GM12878 (cell line): Measurements from ENCODE around the gene ADCYAP1. TPM values are rescaled to one million over a fixed set of nuclear protein-coding genes. Genes with fewer than 3 reads are reported as not detected.

ENCODE experiments used
- ATAC-seq: fragments of 200-7000 bp; cut with Tn5 transposase; 3 replicates; pipeline ENCODE4 v1.9.1; 2020; ENCODE audit warnings: mild to moderate bottlenecking, moderate library complexity
- BruUV-seq: library from RNA; stranded (reverse); fragments of 400-500 nt; replicated peaks from 2 replicates; lab custom pipeline; 2021; lab: Mats Ljungman, UMichigan
- CTCF ChIA-PET: fragments of 300-600 bp; sonication (Branson Sonifier 250); formaldehyde crosslinking; extraction: SDS; loops from one replicate; lab custom pipeline; 2021; ENCODE audit warnings: inconsistent platforms; lab: Yijun Ruan, JAX
- POLR2A ChIA-PET: fragments of 350-600 bp; formaldehyde crosslinking; extraction: SDS; loops from one replicate; lab custom pipeline; 2021; ENCODE audit warnings: inconsistent platforms; lab: Charles Lee
- RAD21 ChIA-PET: fragments of 300-600 bp; sonication (Branson Sonifier 250); formaldehyde crosslinking; loops from one replicate; lab custom pipeline; 2023; ENCODE audit warnings: antibody characterized with exemption; ENCODE audit not compliant: unreplicated experiment; lab: Charles Lee
- SMC1A ChIA-PET: fragments of 300-600 bp; sonication (Branson Sonifier 250); formaldehyde crosslinking; loops from one replicate; lab custom pipeline; 2023; ENCODE audit not compliant: unreplicated experiment, uncharacterized antibody; lab: Charles Lee
- DNase-seq: peaks from one replicate; pipeline ENCODE4 v3.0.0-alpha.2; 2011; ENCODE audit warnings: low read depth, low spot score
- FAIRE-seq: peaks from 3 replicates; lab custom pipeline; 2011; peaks lifted over from hg19 to GRCh38; lab: Jason Lieb, UNC
- H2AFZ ChIP-seq: 2 replicates; pipeline ENCODE4 v1.6.0; 2011; ENCODE audit warnings: low read depth, low read length, control low read depth; ENCODE audit not compliant: control insufficient read depth
- H3K27ac ChIP-seq: 2 replicates; pipeline ENCODE4 v1.5.1; 2011; ENCODE audit warnings: control low read depth; ENCODE audit not compliant: control insufficient read depth, insufficient read depth
- H3K27me3 ChIP-seq, 2 experiments: replicated peaks in 1 of 2; 2 replicates each; pipeline versions ENCODE4 v1.6.0 to v1.6.1; 2011; ENCODE audit warnings: low read length in 1 of 2; ENCODE audit not compliant: control insufficient read depth in 2 of 2, insufficient read depth in 2 of 2
- H3K36me3 ChIP-seq, 2 experiments: 2 replicates each; pipeline ENCODE4 v1.5.1; 2011; ENCODE audit warnings: low read length in 1 of 2; ENCODE audit not compliant: control insufficient read depth in 2 of 2, insufficient read depth in 2 of 2
- H3K4me1 ChIP-seq: 2 replicates; pipeline ENCODE4 v1.6.1; 2011; ENCODE audit warnings: mild to moderate bottlenecking, low read length, moderate library complexity, mixed read lengths; ENCODE audit not compliant: control insufficient read depth, insufficient read depth
- H3K4me2 ChIP-seq: 2 replicates; pipeline ENCODE4 v1.6.0; 2011; ENCODE audit warnings: control low read depth; ENCODE audit not compliant: control insufficient read depth, insufficient read depth
- H3K4me3 ChIP-seq: fragments of 200-600 bp; sonication (generic); 2 replicates; pipeline ENCODE4 v1.5.1; 2016
- H3K79me2 ChIP-seq: 2 replicates; pipeline ENCODE4 v1.6.0; 2011; ENCODE audit warnings: low read length; ENCODE audit not compliant: control insufficient read depth, insufficient read depth
- H3K9ac ChIP-seq: 2 replicates; pipeline ENCODE4 v1.8.0; 2011; ENCODE audit warnings: low read length, control low read depth, mixed read lengths; ENCODE audit not compliant: control insufficient read depth, insufficient read depth
- H3K9me3 ChIP-seq: replicated peaks from 3 replicates; pipeline ENCODE4 v1.5.1; 2011; ENCODE audit warnings: mild to moderate bottlenecking, low read length; ENCODE audit not compliant: control insufficient read depth, insufficient read depth
- H4K20me1 ChIP-seq: 2 replicates; pipeline ENCODE4 v1.6.0; 2011; ENCODE audit not compliant: control insufficient read depth, insufficient read depth
- ASH2L ChIP-seq: fragments of 300-600, 200-600 bp; sonication (generic); IDR thresholded peaks from 2 replicates; pipeline ENCODE4 v1.6.1; 2017; ENCODE audit warnings: low read depth, mild to moderate bottlenecking, borderline replicate concordance
- CEBPZ ChIP-seq: fragments of 150-350 bp; IDR thresholded peaks from 2 replicates; pipeline ENCODE4 v1.6.1; 2016; ENCODE audit warnings: low read depth, low read length
- CHD1 ChIP-seq: IDR thresholded peaks from 2 replicates; pipeline ENCODE4 v1.6.1; 2012; ENCODE audit warnings: low read depth, low read length, improper control_type of control experiment
- CREB1 ChIP-seq: IDR thresholded peaks from 2 replicates; pipeline ENCODE4 v1.6.1; 2012; ENCODE audit warnings: low read depth, mild to moderate bottlenecking, inconsistent platforms
- IKZF2 ChIP-seq, 2 experiments: fragments of 450-650 bp; IDR thresholded peaks; 2 replicates each; pipeline ENCODE4 v1.6.1; 2017; ENCODE audit warnings: mild to moderate bottlenecking in 2 of 2, moderate library complexity in 2 of 2
- IRF5 ChIP-seq: fragments of 450-650 bp; IDR thresholded peaks from 2 replicates; pipeline ENCODE4 v1.6.1; 2017; ENCODE audit warnings: borderline replicate concordance
- MLLT1 ChIP-seq: fragments of 450-650 bp; IDR thresholded peaks from 2 replicates; pipeline ENCODE4 v1.6.1; 2016; ENCODE audit warnings: mild to moderate bottlenecking
- NR2C1 ChIP-seq: fragments of 450-650 bp; IDR thresholded peaks from 2 replicates; pipeline ENCODE4 v1.6.1; 2017; ENCODE audit warnings: antibody characterized with exemption, mild to moderate bottlenecking, moderate library complexity
- NR2F1 ChIP-seq: fragments of 450-650 bp; conservative IDR thresholded peaks from 2 replicates; pipeline ENCODE4 v1.6.1; 2017; ENCODE audit warnings: mild to moderate bottlenecking
- RFX5 ChIP-seq: IDR thresholded peaks from 2 replicates; pipeline ENCODE4 v1.6.1; 2011; ENCODE audit warnings: low read depth, low read length, improper control_type of control experiment
- SIN3A ChIP-seq: IDR thresholded peaks from 2 replicates; pipeline ENCODE4 v1.6.1; 2012; ENCODE audit warnings: low read depth, low read length, improper control_type of control experiment
- ZNF217 ChIP-seq: fragments of 450-650 bp; IDR thresholded peaks from 2 replicates; pipeline ENCODE4 v1.6.1; 2017; ENCODE audit warnings: antibody characterized with exemption, mild to moderate bottlenecking
- ZNF622 ChIP-seq: fragments of 450-650 bp; IDR thresholded peaks from 2 replicates; pipeline ENCODE4 v1.6.1; 2017; ENCODE audit warnings: mild to moderate bottlenecking, inconsistent platforms
- ZSCAN29 ChIP-seq: fragments of 450-650 bp; IDR thresholded peaks from 2 replicates; pipeline ENCODE4 v1.6.1; 2017; ENCODE audit warnings: mild to moderate bottlenecking, moderate library complexity
- WGBS: methylation state at CpG from one replicate; pipeline ENCODE4 v1.1.6; 2016; ENCODE audit warnings: low lambda C conversion rate; ENCODE audit not compliant: insufficient replicate concordance, insufficient coverage; ENCODE audit errors: missing lambda C conversion rate; 5-methylcytosine and 5-hydroxymethylcytosine counted together
- in situ Hi-C: fragments of 300-500 bp; cut with MboI; formaldehyde crosslinking; loops from 9 replicates; pipeline ENCODE4 v1.14.3; 2018; ENCODE audit warnings: mixed read lengths
- intact Hi-C: fragments of 100-400 bp; cut with micrococcal nuclease; formaldehyde crosslinking; loops from one replicate; pipeline ENCODE4 v1.14.2; 2022; ENCODE audit not compliant: unreplicated experiment
- polyA plus RNA-seq, 11 experiments: library from polyadenylated mRNA; depleted of rRNA in 4 of 11; unstranded in 6 of 11; stranded (reverse) in 5 of 11; fragments of >200 nt; fragmentation: Nextera tagmentation in 4 of 11; fragmentation: Illumina TruSeq in 1 of 11; extraction: Ambion mirVana in 4 of 11; extraction: Trizol in 1 of 11; gene quantifications; 1 replicate in 1 of 11; 2 replicates in 10 of 11; pipeline versions ENCODE4 v1.2.1 to v1.2.3, GENCODE V29; 2011 to 2016; ENCODE audit warnings: inconsistent platforms in 2 of 11, missing spikeins in 2 of 11, low read depth in 1 of 11
- total RNA-seq, 4 experiments: library from RNA; depleted of rRNA in 3 of 4; stranded (reverse); fragments of >200 nt in 3 of 4; fragmentation: Illumina TruSeq in 1 of 4; extraction: Trizol in 1 of 4; gene quantifications; 2 replicates each; pipeline versions ENCODE4 v1.2.1 to v1.2.3, GENCODE V29; 2013 to 2021

Gene ADCYAP1
- total and polyA plus RNA-seq, 10 of the 15 experiments (the other 5 are each of a cell fraction or from before 2014, with no cell fraction given), result 0.02 TPM; not detected in 9

GRCh38 chr18:926946-927345 is 22.3 kb downstream of the ADCYAP1 start:
- H2AFZ ChIP-seq, result no peak overlapping the region
- H4K20me1 ChIP-seq, result no peaks in the 10 kb centered on the region
- H3K36me3 ChIP-seq, result no peaks in the 10 kb centered on the region
- H3K27ac ChIP-seq, result no peak overlapping the region
- TF ChIP-seq ZSCAN29, result no peak
- TF ChIP-seq RFX5, result no peak
- TF ChIP-seq NR2C1, result no peak
- no peak for TF ChIP-seq NR2F1
- no peak for TF ChIP-seq CEBPZ
- TF ChIP-seq IRF5, result no peak
- TF ChIP-seq CREB1, result no peak
- no peak for TF ChIP-seq IKZF2 (IDR thresholded peaks at IDR 0.05)
- no peak for TF ChIP-seq ZNF622
- TF ChIP-seq SIN3A, result no peak
- TF ChIP-seq MLLT1, result no peak
- TF ChIP-seq ASH2L, result no peak
- TF ChIP-seq ZNF217, result no peak
- no peak for TF ChIP-seq CHD1
- intact Hi-C loops (no loop called here), in situ Hi-C loops (no loop called here)
- no peak overlapping the region for H3K4me2 ChIP-seq
- SMC1A ChIA-PET, result no interaction called here
- FAIRE-seq (no peak), ATAC-seq (no peak), DNase-seq (no peak)
- POLR2A ChIA-PET, result no interaction called here
- no peak overlapping the region for H3K4me3 ChIP-seq
- H3K27me3 ChIP-seq, result no peaks in the 10 kb centered on the region
- 0% methylated on average over 1 of the region's 1 CpG for WGBS
- H3K9me3 ChIP-seq, result no peaks in the 10 kb centered on the region
- CTCF ChIA-PET, result interaction anchor here (0.6 kb wide), 1 partner anchor 1244 kb away, joined by 4 read pairs; no protein-coding TSS in a partner anchor
- H3K79me2 ChIP-seq, result no peaks in the 10 kb centered on the region
- RAD21 ChIA-PET, result no interaction called here
- no peaks in the 10 kb centered on the region for H3K4me1 ChIP-seq
- no TSS peak for BruUV-seq
- H3K9ac ChIP-seq, result no peak overlapping the region
